ENCODE data around the gene RPS6KA6.
A peak's percentile ranks its signal among the peaks of the same experiment; 100 is the strongest.

RPS6KA6 gene

GRCh38 chrX:84187533-84188319 lies at the start of gene RPS6KA6:
TSS of gene RPS6KA6 (minus strand) at chrX:84188199. CDS start at chrX:84187899, 300 bp downstream.
- peak; percentile 17 for DNase-seq

- no peak for DNase-seq
Observed at GRCh38 chrX:84224741-84225140, 36.7 kb upstream of the RPS6KA6 start.

GRCh38 chrX:84223261-84223660 lies 35.3 kb upstream of the RPS6KA6 start:
- no peak for DNase-seq

- no peak for DNase-seq
Observed at GRCh38 chrX:84221181-84221580, 33.2 kb upstream of the RPS6KA6 start.

GRCh38 chrX:84219551-84219950 lies 31.6 kb upstream of the RPS6KA6 start:
- peak; percentile 9 for DNase-seq

- DNase-seq = no peak
Observed at GRCh38 chrX:84218726-84219125, 30.7 kb upstream of the RPS6KA6 start.

GRCh38 chrX:84216881-84217280 lies 28.9 kb upstream of the RPS6KA6 start:
- DNase-seq = no peak

- no peak for DNase-seq
Observed at GRCh38 chrX:84216406-84216805, 28.4 kb upstream of the RPS6KA6 start.

GRCh38 chrX:84205276-84205675 lies 17.3 kb upstream of the RPS6KA6 start:
- no peak for DNase-seq

- DNase-seq = no peak
Observed at GRCh38 chrX:84199688-84200087, 11.7 kb upstream of the RPS6KA6 start.

- DNase-seq = no peak
Observed at GRCh38 chrX:84197550-84197949, 9.6 kb upstream of the RPS6KA6 start.

GRCh38 chrX:84192006-84192405 lies 4.0 kb upstream of the RPS6KA6 start:
- DNase-seq = no peak

- DNase-seq = no peak
Observed at GRCh38 chrX:84189125-84189524, 1.1 kb upstream of the RPS6KA6 start.

GRCh38 chrX:84188320-84188834 lies 378 bp upstream of the RPS6KA6 start:
- DNase-seq = peak; percentile 76

- no peak for DNase-seq
Observed at GRCh38 chrX:84186603-84187532, 1.1 kb downstream of the RPS6KA6 start.

GRCh38 chrX:84182516-84182915 lies 5.5 kb downstream of the RPS6KA6 start:
- DNase-seq = no peak

- no peak for DNase-seq
Observed at GRCh38 chrX:84175958-84176357, 12.0 kb downstream of the RPS6KA6 start.

GRCh38 chrX:84175274-84175673 lies 12.7 kb downstream of the RPS6KA6 start:
- no peak for DNase-seq

- no peak for DNase-seq
Observed at GRCh38 chrX:84174348-84174747, 13.7 kb downstream of the RPS6KA6 start.

- DNase-seq = no peak
Observed at GRCh38 chrX:84170931-84171330, 17.1 kb downstream of the RPS6KA6 start.

- DNase-seq = no peak
Observed at GRCh38 chrX:84168574-84168973, 19.4 kb downstream of the RPS6KA6 start.

- no peak for DNase-seq
Observed at GRCh38 chrX:84168095-84168494, 19.9 kb downstream of the RPS6KA6 start.

GRCh38 chrX:84165711-84166110 lies 22.3 kb downstream of the RPS6KA6 start:
- DNase-seq = no peak

- DNase-seq = no peak
Observed at GRCh38 chrX:84162401-84162800, 25.6 kb downstream of the RPS6KA6 start.

Data from NCI-H2227 treated with DMSO at 0.1 percent for 48 hours (cell line).